HG03064 (cell line): ENCODE data around the gene ZMPSTE24.

ENCODE experiments used
- ATAC-seq: cut with Tn5 transposase; IDR thresholded peaks from one replicate; pipeline ENCODE4 v1.9.1; 2021; ENCODE audit warnings: low read depth; ENCODE audit not compliant: unreplicated experiment

Gene ZMPSTE24

DNA sequence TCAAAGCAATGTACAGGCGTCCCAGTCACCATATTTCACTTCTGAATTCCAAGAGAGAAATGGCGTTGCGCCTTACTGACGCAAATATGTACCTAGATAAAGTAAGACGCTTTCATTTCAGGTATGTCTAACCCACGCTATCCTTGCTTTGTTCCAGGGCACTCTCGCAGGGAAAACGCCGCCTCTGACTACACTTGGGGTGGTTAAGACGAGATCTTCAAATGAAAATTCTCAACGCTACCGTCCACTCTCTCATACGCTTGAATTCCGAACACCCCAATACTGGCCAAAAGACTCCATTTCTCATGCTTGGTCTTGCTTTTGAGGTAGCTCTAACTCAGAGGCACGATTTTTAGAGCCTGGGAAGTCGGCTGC is 736 bp upstream of the ZMPSTE24 start:
- no peak for ATAC-seq

DNA sequence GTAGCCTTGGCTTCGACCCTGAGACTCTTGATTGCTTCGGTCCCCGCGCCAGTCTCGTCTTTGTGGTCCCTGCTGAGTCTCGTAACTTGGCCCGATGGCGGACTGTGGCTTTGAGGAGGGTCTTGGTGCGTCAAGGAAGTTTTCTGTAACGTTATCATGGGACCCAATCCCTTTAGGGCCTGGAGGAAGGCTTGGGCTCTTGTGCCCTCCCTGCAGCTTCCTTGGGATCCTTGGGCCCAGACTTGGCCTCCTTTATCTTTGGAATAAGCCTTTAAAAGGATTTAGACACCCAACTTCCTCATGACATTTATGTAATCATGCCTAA is 371 bp downstream of the ZMPSTE24 start:
- ATAC-seq = no peak

- ATAC-seq = no peak
These were observed 6.3 kb downstream of the ZMPSTE24 start for GRCh38 chr1:40264354-40264781.

DNA sequence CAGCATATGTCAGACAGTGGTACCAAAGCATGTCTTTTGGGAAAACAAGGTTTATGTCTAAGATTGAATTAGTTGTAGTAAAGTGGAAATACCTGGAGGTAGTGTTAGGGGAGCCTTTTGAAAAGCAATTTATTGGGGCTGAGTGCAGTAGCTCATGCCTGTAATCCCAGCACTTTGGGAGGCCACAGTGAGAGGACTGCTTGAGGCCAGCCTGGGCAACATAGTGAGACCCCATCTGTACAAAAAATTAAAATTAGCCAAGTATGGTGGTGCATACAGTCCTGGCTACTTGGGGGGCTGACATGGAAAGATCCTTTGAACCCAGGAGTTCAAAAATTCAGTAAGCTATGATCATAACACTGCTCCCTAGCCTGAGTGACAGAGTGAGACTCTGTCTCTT is 7.3 kb downstream of the ZMPSTE24 start:
- no peak for ATAC-seq

DNA sequence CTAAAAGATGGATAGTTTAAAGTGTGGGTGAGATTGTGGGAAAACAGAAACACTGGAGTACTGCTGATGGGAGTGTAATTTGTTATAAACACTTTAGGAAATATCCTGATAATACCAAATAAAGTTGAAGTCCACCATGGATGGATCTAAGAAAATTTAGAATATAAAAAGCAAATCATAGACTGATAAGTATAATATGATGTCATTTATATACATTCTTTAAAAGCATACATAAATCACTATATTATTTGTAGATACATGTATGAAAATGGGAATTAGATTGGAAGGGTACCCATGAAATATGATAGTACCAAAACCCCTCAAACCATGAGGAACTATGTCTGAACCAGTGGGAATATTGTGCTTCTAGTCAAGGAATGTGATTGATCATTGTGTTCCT is 7.9 kb downstream of the ZMPSTE24 start:
- ATAC-seq = no peak

GRCh38 chr1:40266786-40267535 is 8.9 kb downstream of the ZMPSTE24 start:
- no peak for ATAC-seq

DNA sequence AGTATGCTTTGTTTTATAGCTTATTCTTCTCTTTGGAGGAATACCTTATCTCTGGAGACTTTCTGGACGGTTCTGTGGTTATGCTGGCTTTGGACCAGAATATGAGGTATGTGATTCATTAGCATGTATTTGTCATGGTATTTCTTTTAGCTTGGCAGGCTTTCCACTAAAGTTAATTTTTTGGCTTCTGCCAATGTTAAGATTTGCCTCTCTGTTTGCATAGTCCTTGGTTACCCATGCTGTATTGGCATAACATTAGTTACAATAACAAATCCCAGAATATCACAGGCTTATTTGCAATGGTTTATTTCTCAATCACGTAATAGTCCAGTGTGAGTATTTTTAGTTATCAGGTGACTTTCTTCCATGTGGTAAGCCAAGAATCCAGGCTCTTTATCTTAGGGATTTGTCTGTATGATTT is 9.7 kb downstream of the ZMPSTE24 start:
- ATAC-seq = no peak

DNA sequence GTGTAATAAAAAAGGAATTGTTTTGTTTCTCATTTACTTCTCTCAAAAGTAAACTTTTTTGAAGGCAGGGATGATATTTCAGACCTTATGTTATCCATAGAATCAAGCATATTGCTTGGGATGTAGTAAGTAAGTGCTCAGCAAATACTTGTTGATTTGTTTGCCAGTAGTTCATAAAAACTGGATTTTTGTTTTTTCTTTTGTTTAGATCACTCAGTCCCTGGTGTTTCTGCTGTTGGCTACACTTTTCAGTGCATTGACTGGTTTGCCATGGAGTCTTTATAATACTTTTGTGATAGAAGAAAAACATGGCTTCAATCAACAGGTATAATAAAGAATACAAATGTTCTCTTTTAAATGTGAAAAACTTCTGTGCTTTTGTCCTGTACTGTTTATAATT is 10.2 kb downstream of the ZMPSTE24 start:
- ATAC-seq = no peak

DNA sequence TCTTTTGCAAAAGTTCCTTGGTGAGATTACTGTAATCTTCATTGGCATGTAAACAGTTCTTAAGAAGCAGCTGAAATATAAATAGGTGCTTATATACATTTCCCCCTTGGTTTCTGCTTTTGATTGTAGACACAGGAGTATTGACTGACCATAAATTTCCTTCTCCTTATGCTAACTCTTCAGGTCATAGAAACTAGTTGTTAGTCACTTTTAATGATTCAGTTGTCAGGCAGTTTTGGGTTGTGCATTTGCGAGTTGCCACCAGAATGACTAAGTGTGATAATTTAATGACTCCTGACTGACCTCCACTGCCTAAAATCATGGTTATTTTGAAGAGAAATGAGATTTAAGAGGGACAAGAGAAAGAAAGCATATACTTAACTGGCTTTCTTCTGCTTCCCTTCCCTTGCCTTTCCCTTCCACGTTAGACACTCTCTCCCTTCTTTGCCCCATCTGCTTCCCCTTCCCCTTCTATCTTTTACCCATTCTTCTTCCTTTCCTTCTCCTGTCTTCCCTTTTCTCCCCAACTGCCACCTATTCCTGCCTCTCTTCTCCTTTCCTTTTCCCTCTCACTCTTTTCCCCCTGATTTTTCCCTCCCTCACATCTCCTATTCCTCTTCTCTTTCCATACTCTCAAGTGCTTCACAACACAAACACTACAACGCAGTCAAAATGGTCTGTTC is 12.3 kb downstream of the ZMPSTE24 start:
- ATAC-seq = no peak

DNA sequence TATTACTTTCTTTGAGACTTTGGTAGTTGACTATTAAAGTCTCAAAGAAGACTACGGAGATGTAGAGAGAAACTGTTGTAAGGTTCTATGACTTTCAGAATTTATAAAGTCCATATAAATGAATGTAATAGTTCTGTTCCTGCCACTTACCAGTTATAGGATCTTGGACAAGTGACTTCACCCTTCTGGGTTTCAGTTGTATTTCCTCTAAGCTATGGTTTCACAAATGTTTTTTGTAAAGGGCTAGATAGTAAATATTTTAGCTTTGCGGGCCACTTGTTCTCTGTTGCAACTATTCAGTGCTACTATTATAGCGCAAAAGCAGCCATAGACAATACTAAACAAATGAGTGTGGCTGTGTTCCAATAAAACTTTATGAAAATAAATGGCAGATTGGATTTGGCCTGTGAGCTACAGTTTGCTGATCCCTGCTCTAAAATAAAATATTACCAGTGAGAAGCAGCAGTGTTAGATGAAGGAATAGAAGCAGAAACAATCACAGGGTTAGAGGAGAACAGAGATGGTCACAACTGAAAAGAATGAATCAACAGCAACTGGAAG is 14.7 kb downstream of the ZMPSTE24 start:
- ATAC-seq = no peak

DNA sequence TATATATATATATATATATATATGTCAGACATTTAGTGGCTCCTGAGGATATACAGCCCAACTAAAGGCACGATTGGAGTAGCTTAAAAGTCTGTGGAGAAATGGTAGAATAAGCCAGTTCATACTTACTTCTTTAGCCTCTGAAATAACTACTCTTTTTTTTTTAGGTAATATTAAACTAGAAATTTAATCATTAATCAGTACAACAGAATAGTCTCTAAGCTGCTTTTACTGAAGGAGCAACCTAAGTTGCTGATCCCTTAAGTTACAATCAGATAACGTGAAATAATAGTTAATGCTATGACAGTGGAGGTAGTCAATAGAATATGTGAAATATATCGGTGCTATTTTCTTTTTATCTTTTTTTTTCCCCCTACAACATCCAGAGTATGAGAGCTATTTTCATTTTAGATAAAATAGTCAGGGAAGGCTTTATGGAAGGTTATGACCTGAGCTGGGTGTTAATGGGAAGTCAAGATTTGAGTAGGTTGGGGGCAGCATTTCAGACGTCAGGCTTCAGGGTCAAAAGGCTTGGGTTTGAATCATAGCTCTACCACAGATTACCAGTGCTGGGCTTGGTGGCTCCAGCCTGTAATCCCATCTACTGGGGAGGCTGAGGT is 15.6 kb downstream of the ZMPSTE24 start:
- no peak for ATAC-seq

DNA sequence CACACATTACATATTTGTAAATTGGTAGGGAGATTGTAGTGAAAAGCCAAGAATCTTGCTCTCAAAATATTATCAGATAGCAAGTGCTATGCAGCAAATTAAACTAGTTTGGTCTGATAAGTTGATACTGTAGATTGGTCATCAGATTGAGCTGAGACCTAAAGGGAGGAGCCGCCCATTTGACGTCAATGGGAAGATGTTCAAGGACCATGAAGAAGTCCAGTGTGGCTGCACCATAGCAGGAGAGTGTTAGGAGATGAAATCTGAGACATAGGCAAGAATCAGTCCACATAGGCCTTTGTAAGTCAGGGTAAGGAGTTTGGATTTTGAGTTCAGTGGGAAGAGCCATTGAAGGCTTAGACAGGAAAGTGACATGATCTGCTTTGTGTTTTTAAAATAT is 16.3 kb downstream of the ZMPSTE24 start:
- ATAC-seq = no peak

- no peak for ATAC-seq
These were observed 18.1 kb downstream of the ZMPSTE24 start for GRCh38 chr1:40276122-40276521.

DNA sequence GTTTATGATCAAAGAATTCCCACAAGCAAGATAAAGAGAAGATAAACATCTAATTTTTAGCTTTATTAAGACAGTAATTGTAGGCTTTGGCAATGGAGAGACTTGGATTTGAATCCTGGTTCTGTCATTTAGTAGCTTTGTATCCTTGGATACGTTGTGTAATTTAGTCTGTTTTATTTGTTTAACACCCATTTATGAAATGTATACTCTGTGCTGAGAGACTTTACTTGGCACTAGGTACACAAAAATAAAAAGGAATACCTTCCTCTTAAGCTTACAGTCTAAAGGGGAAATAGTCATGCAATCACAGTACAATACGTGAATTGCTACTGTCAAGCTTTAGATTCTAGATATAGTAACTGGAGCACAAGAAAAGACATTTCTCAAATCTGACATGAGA is 23.8 kb downstream of the ZMPSTE24 start:
- ATAC-seq = no peak

DNA sequence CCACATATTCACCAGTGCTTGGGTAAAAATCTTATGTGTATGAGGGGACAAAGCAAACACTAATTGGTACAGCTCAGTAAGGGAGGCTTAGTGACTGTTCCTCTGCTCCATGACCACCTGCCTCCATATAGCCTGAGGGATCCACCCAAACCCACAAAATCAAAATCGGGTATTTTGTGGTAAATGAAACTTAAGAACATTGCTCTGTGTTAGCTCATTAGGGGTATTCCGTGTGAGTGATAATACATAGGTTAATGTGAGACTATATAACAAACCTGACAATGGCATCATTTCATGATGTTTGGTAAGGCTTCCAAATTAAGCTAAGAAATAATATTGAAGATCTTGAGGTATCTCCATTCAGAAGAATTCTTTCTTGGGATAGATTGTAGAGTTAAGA is 33.3 kb downstream of the ZMPSTE24 start:
- no peak for ATAC-seq

DNA sequence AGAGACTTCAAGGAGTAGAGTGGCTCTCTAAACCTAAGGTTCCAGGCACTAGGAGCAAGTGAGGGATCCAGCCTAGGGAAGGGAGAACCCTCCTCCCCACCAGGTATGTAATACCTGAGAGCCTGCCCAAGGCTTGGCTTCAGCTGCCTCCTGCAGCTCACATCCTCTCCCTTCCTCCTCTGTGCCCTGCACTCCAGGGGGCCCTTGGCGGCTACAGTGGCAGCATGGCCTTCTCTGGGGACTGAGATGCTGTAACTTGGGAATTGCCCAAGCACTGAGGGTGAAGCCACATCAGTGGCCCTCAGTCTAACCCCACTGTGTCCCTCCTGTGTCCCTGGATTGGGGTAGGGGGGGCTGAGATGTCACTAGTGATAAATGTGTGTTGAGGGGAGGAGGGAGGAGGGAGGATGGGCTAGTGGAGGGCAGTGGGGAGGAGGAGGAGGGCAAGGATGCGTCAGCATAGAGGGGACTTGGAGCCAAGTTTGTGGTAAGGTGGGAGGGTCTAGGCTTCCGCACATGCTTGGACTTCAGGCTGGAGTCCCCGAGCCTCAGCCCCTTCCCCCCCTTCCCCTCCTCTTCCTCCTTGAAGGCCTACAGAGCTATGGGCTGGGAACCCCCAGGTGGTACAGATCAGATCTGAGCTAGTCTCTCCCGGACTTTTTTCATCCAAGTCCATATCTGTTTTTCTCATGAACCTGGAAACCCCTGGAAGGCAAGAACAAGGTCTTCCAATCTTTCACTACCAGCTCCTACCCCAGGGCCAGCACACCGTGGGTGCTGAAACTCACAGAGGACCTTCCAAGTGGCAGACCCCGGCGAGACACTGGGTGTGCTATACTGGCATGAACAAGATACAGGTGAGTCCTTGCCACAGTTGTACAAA is 41.6 kb downstream of the ZMPSTE24 start:
- no peak for ATAC-seq

DNA sequence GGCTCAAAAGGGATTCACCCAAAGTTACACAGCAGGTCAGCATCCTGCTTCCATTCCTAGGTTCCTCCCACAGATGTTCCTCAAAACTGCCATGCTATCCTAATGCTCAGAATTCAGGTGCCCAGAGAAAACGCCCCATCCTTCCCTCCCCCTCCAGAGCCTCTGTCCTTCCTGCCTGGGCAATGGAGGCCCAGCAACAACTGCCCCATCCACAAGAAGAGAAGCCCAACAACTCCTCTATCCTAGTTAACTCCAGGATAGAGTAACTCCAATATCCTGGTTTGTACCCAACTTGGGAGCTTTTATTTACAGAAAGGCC is 42.2 kb downstream of the ZMPSTE24 start:
- ATAC-seq = no peak

DNA sequence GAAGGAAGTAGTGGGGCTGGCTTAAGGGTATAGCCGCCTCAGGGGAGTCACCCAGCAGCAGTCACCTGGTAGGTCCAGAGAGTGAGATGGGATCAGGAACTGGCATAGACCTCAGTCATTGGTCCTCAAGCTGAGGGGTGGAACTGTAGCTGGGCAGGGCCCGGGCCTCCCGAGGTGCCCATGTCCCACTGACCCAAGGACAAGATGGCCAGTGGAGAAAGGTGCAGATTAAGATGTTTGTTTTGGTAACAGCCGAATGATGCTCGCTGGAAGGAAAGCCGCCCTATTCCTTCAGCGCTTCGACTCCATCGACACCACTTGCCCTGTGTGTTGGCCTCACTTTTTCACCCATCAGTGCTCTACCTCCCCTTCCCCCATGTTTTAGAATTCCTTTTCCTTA is 42.6 kb downstream of the ZMPSTE24 start:
- ATAC-seq = no peak

DNA sequence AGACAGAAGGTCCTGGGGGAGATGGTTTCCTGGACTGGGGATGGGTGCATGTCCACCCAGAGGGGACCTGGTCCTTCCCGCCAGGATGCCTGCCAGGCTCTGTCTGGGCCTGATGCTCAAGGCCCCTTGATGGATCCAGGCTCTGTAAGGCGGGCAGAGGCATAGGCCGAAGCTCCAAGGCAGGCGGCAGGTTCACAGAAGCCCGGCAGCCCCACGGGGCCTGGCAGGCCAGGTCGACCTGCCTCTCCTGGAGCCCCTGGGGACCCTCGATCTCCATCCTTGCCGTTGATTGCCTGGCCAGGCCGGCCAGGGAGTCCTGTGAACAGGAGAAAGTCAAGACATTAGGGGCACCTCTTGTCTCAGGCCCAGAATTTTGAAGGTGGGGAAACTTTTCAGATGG is 43.0 kb downstream of the ZMPSTE24 start:
- ATAC-seq = no peak

DNA sequence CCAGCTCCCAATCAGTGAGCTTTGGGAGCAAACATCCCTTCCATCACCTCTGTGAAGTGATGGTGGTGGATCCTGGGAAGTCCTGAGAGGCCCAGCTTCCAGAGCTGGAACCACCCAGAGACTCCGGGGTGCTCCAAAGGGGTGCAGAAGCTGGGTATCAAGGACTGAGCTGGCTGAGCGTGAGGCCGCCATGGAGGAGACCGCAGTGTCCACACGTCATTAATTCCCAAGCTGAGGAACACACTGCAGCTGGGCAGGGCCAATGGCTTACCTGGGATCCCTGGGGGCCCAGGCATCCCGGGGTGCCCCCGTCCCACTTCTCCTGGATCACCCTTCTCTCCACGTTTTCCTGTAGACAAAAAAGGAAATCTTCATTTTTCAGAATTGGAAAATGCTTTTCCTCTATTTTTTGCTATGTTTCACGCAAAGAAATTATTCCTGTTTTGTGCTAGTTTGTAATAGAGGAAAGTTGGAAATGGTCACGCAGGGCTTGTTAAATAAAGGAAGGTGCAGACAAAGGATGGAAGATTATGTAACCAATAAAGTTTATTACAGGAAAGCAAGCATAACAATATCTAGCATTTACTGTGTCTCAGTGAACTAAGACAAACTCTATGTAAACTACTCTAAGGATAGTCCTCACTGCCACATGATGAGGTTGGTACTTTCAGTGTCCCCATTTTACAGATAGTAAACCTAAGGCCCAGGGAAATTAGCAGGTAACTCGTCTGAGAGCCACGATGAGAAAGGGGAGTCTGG is 43.7 kb downstream of the ZMPSTE24 start:
- ATAC-seq = no peak
